HEK293 (cell line): Measurements from ENCODE around the gene CD101.

Experiments used
- ZNF658 ChIP-seq: fragments of 450-650 bp; formaldehyde crosslinking; IDR thresholded peaks from 2 replicates; pipeline ENCODE4; 2016; ENCODE audit warnings: missing biosample characterization, missing genetic modification characterization
- ZNF677 ChIP-seq: fragments of 450-650 bp; IDR thresholded peaks from 2 replicates; pipeline ENCODE4 v1.5.0; 2018; ENCODE audit warnings: missing biosample characterization, mild to moderate bottlenecking, missing genetic modification characterization, moderate library complexity

- TF ChIP-seq ZNF658 (tag by site-specific recombination) (no peak), ZNF677 (tag by site-specific recombination) (no peak)
These were observed 7.6 kb downstream of the CD101 start for GRCh38 chr1:117009132-117009531.
